ENCODE measurements around the gene ANKEF1.
A peak's percentile ranks its signal among the peaks of the same experiment; 100 is the strongest.
"Not testable (repeated sequence)": the region's sequence is repeated elsewhere in the genome, so short reads cannot be mapped to it uniquely, and the experiment has no call there.

Gene ANKEF1

GRCh38 chr20:10033905-10034650, 709 bp upstream of the ANKEF1 start:
- DNase-seq: no peak

DNA sequence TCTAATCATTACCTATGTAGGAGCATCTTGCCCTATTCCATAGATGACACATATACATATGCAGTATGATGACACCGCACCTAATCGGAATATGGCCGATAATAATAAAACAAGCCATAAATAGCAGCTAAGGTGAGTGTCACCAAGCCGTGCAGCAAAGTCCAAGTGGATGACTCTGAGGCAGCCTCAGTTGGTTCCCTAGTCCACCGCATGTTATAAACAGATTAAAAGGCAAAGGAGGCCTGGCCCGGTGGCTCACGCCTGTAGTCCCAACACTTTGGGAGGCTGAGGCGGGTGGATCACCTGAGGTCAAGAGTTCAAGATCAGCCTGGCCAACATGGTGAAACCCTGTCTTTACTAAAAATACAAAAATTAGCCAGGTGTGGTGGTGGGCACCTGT, 1.5 kb downstream of the ANKEF1 start:
- not testable (repeated sequence) for DNase-seq

DNA sequence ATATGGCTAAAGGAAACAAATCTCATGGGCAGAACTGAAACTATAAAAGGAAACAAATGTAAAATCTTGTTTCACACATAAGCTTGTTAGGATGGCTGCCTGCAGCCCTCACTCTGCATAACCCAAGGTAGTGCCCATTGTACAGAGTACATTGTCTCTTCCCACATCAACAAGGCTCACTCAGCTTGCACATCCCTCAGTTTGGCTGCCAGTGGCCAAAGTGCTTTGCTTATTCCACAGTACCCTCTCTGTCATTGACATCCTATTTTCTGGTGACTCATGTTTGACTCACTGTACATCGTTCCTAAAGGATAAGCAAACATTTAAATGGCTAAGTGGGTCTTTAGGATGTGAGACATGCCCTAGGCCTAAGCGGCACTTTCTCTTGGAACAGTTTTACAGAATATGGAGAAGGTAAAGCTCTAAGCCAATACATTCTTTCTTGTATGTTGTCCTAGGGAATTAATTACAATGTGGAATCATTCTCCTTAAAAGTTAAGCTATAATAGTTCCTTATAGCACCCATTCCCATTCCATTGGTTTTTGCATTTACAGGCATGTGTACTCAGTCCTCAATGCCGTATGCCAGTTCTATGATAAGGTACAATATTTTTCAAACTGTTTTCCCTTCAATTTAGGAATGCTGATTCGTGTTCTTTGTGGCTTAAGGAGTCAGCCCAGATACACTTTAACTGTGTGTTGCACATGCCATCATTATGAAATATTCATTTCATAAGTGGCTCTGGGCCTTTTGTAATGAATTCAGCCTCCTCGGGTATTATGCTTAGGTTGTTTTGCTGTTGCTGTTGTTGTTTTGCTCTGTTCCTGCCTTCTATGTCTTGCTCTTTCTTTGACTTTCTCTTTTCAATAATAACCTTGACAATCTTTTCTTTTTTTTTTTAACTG, 5.5 kb downstream of the ANKEF1 start:
- DNase-seq: peak in 1 of 2 experiments; percentile 3

DNA sequence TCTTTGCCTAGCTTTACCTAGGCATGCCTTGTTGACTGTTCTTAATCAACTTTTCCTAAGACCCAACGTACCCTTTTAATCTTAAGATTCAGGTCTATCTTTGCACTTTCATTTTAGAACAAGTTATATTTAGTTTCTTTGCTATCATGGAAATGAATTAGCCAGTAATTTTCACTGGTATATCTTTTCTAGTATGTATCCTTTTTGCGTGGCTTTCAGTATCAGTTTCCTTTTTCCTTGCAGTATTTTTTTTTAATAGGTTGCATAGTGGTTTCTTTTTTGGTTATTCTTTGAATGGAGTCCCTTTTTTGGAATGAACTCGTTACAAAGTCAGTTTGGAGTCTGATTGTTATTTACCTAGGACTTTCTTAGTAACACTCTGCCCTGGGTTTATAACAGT, 7.3 kb downstream of the ANKEF1 start:
- DNase-seq: no peak

- DNase-seq: no peak
Measured at GRCh38 chr20:10047427-10047826, 12.6 kb downstream of the ANKEF1 start.

- no peak for DNase-seq
Measured at GRCh38 chr20:10051185-10051584, 16.4 kb downstream of the ANKEF1 start.

GRCh38 chr20:10059006-10059405, 24.2 kb downstream of the ANKEF1 start:
- no peak for DNase-seq

- DNase-seq: no peak
Measured at GRCh38 chr20:10060226-10060625, 25.4 kb downstream of the ANKEF1 start.

GRCh38 chr20:10061641-10062040, 26.9 kb downstream of the ANKEF1 start:
- DNase-seq: no peak

GRCh38 chr20:10063482-10063881, 28.7 kb downstream of the ANKEF1 start:
- no peak for DNase-seq

- no peak for DNase-seq
Measured at GRCh38 chr20:10064611-10065010, 29.8 kb downstream of the ANKEF1 start.

DNA sequence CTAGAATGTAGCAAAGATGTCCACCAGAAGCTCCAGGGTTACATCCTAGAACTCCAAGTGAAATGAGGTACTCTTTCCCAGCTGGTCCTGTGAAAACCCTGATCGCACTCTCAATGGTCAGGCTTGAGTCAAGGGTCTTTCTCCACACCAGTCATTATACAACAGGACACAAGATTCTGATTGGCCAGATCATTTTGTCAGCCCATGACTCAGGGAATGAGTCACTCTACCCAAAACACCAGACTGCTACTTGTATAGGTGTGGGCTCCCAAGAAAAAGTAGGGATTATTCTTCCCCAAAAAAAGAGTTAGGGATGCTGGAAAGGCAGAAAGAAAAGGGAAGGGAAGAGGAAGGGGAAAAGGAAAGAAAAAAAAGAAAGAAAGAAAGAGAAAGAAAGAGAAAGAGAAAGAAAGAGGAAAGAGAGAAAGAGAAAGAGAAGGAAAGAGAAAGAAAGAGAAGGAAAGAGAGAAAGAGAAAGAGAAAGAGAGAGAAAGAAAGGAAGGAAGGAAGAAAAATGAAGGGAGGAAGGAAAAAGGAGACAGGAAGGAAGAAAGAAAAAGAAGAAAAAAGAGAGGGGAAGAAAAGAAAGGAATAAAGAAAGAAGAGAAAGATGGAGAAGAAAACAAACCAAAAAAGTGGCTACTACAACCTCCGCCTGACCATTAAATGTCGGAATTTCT, 30.5 kb downstream of the ANKEF1 start:
- no peak for DNase-seq

DNA sequence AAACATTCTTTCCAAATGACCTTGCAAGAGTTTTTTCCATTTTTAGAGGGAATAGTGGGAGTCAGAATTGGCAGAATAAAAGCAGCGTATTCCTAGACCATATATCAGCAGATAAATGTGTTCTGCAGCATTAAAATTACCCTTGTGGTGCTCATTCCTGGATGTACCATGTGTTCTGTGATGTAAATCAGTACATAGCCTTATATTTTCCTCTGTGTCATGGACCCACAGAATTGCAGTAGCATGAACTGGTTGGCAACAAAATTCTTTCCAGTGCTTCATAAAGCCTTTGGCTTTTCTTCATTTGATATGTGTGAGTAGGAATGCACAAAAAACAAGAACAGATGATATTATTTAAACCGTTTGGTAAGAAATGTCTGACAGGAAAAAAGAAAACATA, 32.5 kb downstream of the ANKEF1 start:
- no peak for DNase-seq

GRCh38 chr20:10074513-10074912, 39.7 kb downstream of the ANKEF1 start:
- DNase-seq: no peak

- DNase-seq: no peak
Measured at GRCh38 chr20:10075606-10076005, 40.8 kb downstream of the ANKEF1 start.

- no peak for DNase-seq
Measured at GRCh38 chr20:10076126-10077080, 41.6 kb downstream of the ANKEF1 start.

- no peak for DNase-seq
Measured at GRCh38 chr20:10077081-10077471, 42.3 kb downstream of the ANKEF1 start.

DNA sequence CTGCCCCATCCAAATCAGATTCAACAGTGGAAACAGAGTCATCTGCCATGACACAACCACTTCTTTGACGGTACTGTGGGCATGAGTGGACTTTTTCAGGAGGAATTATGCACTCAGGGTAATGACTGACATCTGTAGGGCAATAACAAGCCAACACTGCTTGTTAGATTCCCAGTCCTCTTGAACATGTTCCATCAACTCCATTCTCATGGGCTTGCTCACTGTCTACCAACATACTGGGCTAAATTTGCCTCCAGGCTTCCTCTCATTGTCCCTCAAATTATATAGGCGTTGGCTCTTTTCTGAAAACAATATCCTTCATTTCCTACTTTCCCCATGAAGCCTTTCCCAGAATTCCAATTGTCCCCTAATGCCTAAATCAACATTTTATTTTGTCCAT, 43.1 kb downstream of the ANKEF1 start:
- no peak for DNase-seq

DNA sequence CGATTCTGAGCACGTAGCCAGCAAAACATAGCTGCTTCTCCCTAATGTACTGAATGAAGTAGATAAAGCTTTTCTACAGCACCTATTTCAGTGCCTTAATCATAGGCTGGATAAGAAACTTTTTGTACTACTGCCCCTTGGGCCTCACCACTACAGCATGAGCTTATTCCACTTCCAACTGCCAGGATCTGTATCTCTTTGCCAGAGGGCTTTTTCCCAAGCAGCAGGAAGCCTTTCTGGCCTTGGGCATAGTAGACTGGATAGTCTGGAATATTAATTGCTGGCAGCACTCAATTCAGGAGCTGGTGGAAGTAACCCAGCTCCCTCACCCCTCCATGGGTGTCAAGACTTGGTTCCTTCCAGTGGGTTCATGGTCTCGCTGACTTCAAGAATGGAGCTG, 43.6 kb downstream of the ANKEF1 start:
- no peak for DNase-seq

DNA sequence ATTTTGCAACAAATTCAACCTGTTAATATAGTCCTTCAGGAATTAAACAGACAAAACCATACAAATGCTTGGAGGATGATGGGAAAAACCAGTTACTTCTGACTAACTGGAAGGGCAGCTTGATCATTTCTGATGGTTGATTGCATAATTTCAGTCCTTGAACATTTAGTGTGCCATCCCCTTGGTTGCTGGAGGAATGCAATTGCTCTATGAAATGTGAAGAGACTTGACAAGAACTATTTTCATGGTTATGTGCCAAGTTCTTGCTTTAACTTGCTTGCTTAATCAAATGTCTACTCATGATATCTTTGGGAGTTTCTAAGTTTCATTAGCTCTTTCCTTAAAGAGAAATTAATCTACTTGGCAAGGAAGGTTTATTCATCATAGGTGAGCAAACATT, 45.2 kb downstream of the ANKEF1 start:
- no peak for DNase-seq

DNA sequence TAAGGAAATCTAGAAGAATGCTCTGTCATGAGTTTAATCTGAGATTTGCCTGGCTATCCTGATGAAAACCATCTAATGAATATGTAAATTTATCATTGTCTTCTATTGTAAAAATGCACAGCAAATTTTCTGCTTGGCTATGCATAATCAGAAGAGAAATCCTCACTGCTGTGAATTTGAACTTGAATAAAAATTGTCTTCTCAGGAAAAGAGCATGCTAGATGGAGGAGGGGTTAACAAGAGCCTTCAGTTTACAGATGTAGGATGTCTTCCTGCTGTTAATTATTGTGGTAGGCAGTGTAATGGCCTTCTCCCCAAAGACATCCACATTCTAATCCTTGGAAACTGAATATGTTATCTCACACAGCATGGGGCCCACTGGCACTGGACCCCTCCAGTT, 45.8 kb downstream of the ANKEF1 start:
- no peak for DNase-seq

GRCh38 chr20:10089871-10090587, 55.2 kb downstream of the ANKEF1 start:
- DNase-seq: no peak

Data from AML-193 (cell line).